HEK293T (cell line): ENCODE data around the gene IGSF21.

Experiments used
- CTCF ChIA-PET: fragments of 350-600 bp; formaldehyde crosslinking; extraction: SDS; loops from one replicate; lab custom pipeline; 2021; ENCODE audit warnings: antibody characterized with exemption, inconsistent platforms; lab: Yijun Ruan, JAX
- POLR2A ChIA-PET: fragments of 350-600 bp; formaldehyde crosslinking; extraction: SDS; loops from one replicate; lab custom pipeline; 2020; ENCODE audit warnings: antibody characterized with exemption, inconsistent platforms; lab: Yijun Ruan, JAX
- DNase-seq: peaks from one replicate; pipeline ENCODE4 v3.0.0; 2012; ENCODE audit warnings: mixed read lengths; ENCODE audit errors: extremely low spot score
- ARNT ChIP-seq: fragments of 450-650 bp; IDR thresholded peaks from 2 replicates; pipeline ENCODE4 v1.6.1; 2017; ENCODE audit warnings: mild to moderate bottlenecking
- BHLHE40 ChIP-seq: fragments of 450-650 bp; IDR thresholded peaks from 2 replicates; pipeline ENCODE4 v1.6.1; 2016; ENCODE audit warnings: mild to moderate bottlenecking, moderate library complexity, borderline replicate concordance
- CTBP1 ChIP-seq: fragments of 450-650 bp; IDR thresholded peaks from 2 replicates; pipeline ENCODE4 v1.6.1; 2016; ENCODE audit warnings: borderline replicate concordance
- ELF4 ChIP-seq: fragments of 450-650 bp; IDR thresholded peaks from 2 replicates; pipeline ENCODE4 v1.6.1; 2017; ENCODE audit warnings: antibody characterized with exemption
- FOXA1 ChIP-seq: fragments of 450-650 bp; IDR thresholded peaks from 2 replicates; pipeline ENCODE4 v1.6.1; 2016; ENCODE audit warnings: mild to moderate bottlenecking
- FOXK2 ChIP-seq: fragments of 450-650 bp; IDR thresholded peaks from 2 replicates; pipeline ENCODE4 v1.6.1; 2016; ENCODE audit warnings: mild to moderate bottlenecking
- FOXM1 ChIP-seq: fragments of 450-650 bp; IDR thresholded peaks from 2 replicates; pipeline ENCODE4 v1.6.1; 2017; ENCODE audit warnings: mild to moderate bottlenecking, borderline replicate concordance
- HDGF ChIP-seq: fragments of 450-650 bp; IDR thresholded peaks from 2 replicates; pipeline ENCODE4 v1.6.1; 2017; ENCODE audit warnings: antibody characterized with exemption, borderline replicate concordance
- L3MBTL2 ChIP-seq: fragments of 450-650 bp; conservative IDR thresholded peaks from 2 replicates; pipeline ENCODE4 v1.6.1; 2016; ENCODE audit warnings: mild to moderate bottlenecking
- LEF1 ChIP-seq: fragments of 450-650 bp; IDR thresholded peaks from 2 replicates; pipeline ENCODE4 v1.6.1; 2017; ENCODE audit warnings: mild to moderate bottlenecking, borderline replicate concordance
- NFRKB ChIP-seq: fragments of 450-650 bp; IDR thresholded peaks from 2 replicates; pipeline ENCODE4 v1.6.1; 2016; ENCODE audit warnings: mild to moderate bottlenecking, moderate library complexity
- SP1 ChIP-seq: fragments of 450-650 bp; IDR thresholded peaks from 2 replicates; pipeline ENCODE4 v1.6.1; 2017
- SUZ12 ChIP-seq: fragments of 450-650 bp; IDR thresholded peaks from 2 replicates; pipeline ENCODE4 v1.6.1; 2016; ENCODE audit warnings: mild to moderate bottlenecking
- TARDBP ChIP-seq: fragments of 450-650 bp; IDR thresholded peaks from 2 replicates; pipeline ENCODE4 v1.6.1; 2016
- ZNF384 ChIP-seq: fragments of 450-650 bp; IDR thresholded peaks from 2 replicates; pipeline ENCODE4 v1.6.1; 2016
- TF ChIP-seq, protein P1 (sequence below): fragments of 450-650 bp; IDR thresholded peaks from 2 replicates; pipeline ENCODE4 v1.6.1; 2016

The IGSF21 gene

DNA sequence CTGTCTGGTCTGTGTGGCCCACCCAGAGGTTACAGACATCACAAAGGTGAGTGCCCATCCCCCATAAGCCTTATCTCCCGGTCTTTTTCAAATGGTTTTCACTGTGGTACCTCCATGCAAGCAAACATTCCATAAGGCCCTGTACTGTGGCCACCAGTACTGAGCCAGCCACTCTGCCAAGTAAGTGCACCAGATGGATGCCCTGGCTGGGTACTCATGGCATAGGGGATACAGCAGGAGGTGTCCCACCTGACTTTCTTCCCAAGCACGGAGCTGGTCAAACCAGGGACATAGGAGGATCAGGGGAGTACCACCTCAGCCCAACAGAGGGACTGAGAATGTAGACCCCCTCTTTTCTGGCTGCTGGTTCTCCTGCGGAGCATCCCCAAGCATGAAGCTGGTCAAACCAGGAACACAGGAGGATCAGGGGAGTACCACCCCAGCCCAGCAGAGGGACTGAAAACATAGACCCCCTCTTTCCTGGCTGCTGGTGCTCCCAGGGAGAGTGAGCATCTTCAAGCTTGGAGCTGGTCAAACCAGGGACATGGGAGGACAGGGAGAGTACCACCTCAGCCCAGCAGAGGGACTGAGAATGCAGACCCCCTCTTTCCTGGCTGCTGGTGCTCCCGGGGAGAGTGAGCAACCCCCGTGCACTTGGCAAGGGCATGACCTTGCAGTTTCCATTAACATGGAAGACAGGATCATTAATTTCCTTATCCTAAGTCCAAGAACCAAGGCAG is 291.4 kb downstream of the IGSF21 start:
- ChIA-PET POLR2A (no interaction called here), CTCF (no interaction called here)
- DNase-seq, result no peak
- TF ChIP-seq LEF1 (no peak), HDGF (no peak), SP1 (no peak), CTBP1 (no peak), ZNF384 (no peak), NFRKB (no peak), SUZ12 (no peak), ARNT (no peak), FOXK2 (no peak), FOXA1 (no peak), L3MBTL2 (no peak), BHLHE40 (no peak), FOXM1 (no peak), TARDBP (no peak)
- TF ChIP-seq, protein P1, sequence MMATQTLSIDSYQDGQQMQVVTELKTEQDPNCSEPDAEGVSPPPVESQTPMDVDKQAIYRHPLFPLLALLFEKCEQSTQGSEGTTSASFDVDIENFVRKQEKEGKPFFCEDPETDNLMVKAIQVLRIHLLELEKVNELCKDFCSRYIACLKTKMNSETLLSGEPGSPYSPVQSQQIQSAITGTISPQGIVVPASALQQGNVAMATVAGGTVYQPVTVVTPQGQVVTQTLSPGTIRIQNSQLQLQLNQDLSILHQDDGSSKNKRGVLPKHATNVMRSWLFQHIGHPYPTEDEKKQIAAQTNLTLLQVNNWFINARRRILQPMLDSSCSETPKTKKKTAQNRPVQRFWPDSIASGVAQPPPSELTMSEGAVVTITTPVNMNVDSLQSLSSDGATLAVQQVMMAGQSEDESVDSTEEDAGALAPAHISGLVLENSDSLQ, result no peak

DNA sequence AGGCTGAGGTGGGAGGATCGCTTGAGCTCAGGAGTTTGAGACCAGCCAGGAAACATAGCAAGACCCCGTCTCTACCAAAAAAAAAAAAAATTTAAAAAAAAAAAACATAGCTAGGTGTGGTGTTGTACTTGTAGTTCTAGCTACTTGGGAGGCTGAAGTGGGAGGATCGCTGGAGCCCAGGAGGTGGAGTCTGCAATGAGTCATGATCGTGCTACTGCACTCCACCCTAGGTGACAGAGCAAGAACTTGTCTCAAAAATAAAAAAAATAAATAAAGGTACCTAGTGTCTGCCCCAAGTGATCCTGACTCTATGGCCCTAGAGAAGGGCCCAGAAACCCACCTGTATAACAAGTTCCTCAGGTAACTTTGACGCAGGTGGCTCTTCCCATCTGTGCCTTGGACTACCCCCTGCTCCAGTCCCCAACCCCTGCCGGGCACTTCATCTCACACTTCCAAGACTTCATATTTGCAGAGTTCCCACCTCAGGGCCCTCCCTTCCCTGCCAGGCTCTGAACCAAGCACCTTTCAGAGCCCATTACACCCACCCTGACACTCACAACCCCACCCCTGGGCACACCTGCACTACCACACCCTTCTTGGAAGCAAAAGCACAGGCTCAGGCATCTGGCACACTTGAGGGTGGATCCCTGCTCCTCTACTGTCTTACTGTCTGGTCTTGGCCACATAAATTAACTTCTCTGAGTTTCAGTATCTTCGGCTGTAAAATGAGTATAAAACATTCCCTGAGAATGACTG is 292.9 kb downstream of the IGSF21 start:
- DNase-seq, result no peak
- ChIA-PET POLR2A (no interaction called here), CTCF (interaction anchor here (0.6 kb wide), 1 partner anchor 172 kb away, joined by 3 read pairs; no protein-coding TSS in a partner anchor)
- TF ChIP-seq ZNF384 (no peak), CTBP1 (no peak), ELF4 (no peak), HDGF (no peak), FOXA1 (no peak), FOXK2 (no peak), SP1 (no peak), SUZ12 (no peak), ARNT (no peak), NFRKB (no peak), BHLHE40 (no peak)
- TF ChIP-seq, protein P1, result no peak

DNA sequence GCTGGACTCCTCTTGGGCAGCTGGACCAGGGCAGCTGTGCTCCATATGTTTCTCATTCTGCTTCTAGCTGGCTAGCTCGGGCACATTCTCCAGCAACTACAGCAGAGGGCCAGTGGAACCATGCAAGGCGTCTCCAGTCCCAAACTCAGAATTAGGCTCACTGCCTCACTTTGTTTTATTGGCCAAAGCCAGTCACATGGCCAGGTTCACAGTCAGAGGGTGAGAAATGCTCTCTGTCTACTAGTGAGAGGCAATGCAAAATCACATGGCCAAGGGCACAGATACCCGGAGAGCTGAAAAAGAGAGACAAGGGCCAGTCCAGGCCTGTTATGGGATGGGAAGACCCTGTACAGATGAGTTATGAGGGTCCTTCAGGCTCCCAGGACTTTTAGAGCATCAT is 294.3 kb downstream of the IGSF21 start:
- ChIA-PET POLR2A (no interaction called here), CTCF (no interaction called here)
- DNase-seq, result no peak
- no peak for TF ChIP-seq L3MBTL2
- no peak for TF ChIP-seq SP1
- TF ChIP-seq FOXA1, result no peak
- no peak for TF ChIP-seq ARNT
- TF ChIP-seq, protein P1, result no peak
- no peak for TF ChIP-seq LEF1
- TF ChIP-seq CTBP1, result no peak
- no peak for TF ChIP-seq ELF4
- no peak for TF ChIP-seq BHLHE40
- TF ChIP-seq ZNF384, result no peak
- no peak for TF ChIP-seq FOXK2
- no peak for TF ChIP-seq NFRKB
- no peak for TF ChIP-seq TARDBP
- no peak for TF ChIP-seq SUZ12
- TF ChIP-seq FOXM1, result no peak
- no peak for TF ChIP-seq HDGF

DNA sequence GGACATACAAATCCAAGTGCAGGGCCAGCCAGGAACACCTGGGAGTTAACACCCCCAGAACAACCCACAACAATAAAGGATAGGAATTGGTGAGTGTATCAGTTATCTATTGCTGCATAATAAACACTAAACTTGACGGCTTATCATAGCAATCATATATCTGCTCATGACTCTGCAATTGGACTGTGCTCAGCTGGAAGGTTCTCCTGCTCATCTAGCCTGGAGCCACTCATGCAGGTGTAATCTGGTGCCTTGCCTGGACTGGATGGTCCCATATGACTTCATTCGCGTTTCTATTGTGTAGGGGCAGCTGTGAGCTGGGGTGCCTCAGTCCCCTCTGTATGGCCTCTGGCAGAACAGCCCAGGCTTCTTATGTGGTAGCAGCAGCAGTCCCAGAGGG is 296.9 kb downstream of the IGSF21 start:
- POLR2A ChIA-PET, result no interaction called here
- CTCF ChIA-PET, result no interaction called here
- DNase-seq, result no peak
- TF ChIP-seq FOXA1, result no peak
- TF ChIP-seq SUZ12, result no peak
- no peak for TF ChIP-seq L3MBTL2
- no peak for TF ChIP-seq SP1
- TF ChIP-seq CTBP1, result no peak
- TF ChIP-seq ELF4, result no peak
- no peak for TF ChIP-seq FOXM1
- no peak for TF ChIP-seq HDGF

DNA sequence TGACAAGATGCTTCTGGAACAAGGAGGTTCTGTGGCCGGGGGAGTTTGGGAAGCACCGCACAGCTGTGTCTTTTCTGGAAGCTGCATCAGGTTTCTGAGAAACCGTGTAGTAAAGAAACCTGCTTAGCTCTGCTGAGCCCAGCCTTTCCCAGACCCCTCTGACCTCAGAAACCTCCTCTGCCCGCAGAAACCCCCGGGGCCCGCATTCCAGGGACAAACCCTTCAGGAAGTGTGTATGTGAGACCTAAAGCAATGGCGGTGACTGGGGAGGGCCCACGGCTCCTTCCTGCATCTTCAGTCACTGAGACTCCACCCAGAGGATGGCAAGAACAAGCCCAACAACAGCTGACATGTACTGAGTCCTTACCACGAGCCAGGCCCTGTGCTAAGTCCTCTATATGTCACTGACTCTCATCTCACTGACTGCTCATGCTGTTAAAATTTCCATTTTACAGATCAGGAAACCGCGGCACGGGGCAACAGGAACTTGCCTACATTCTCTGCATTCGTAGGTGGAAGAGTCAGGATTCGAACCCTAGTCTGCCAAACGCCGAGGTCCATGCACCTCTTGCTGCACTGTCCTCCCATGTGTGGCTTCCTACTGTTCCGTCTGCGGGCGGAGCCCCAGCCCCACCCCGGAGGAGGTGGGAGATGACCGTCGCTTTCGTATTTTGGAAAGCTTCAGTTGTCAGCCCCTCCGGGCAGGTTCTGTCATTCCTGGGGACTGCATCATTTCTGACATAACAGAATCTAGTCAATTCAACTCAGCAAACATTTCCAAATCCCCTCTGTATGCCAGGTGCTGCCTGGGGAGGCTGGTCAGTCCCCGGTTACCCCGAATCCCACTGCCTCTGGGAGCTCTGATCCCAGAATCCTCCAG is 299.8 kb downstream of the IGSF21 start:
- POLR2A ChIA-PET, result no interaction called here
- CTCF ChIA-PET, result no interaction called here
- DNase-seq, result no peak
- TF ChIP-seq, protein P1, result no peak
- TF ChIP-seq SUZ12 (no peak), BHLHE40 (no peak), FOXK2 (no peak), TARDBP (no peak)
